ENCODE data around the gene OVCA2.

DNA sequence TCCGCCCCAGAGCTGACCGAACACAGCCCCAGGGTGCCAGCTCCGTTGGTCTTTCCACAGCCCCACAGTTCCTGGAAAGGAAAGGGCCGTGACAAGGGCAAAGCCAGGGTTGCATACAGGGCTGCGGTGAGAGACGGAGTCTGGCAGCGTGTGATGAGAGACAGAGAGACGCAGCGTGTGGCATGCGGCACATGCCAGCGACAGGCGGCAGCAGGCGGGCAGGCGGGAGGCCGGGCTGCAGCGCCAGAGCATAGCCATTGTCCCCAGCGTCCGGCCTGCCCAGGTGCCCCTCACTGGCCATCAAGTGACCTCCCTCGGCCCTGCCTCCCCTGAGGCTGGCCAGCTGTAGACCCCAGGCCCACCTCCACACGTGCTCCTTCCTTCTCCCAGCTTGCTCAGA lies 25.3 kb upstream of the OVCA2 start:
- TF ChIP-seq GATA2 (IDR thresholded peaks at IDR 0.05; ENCODE audit: low read depth, low read length): no peak
- TF ChIP-seq GATA3 (IDR thresholded peaks at IDR 0.05; ENCODE audit: low read depth, low read length): no peak

Data from SH-SY5Y (cell line).